ENCODE measurements around the gene DNM1.

Gene DNM1

GRCh38 chr9:128265348-128265847, 62.2 kb downstream of the DNM1 start:
- Histone ChIP-seq H3K4me3 (replicated peaks; ENCODE audit: insufficient read depth, low read length) (no peak overlapping the region), H3K27ac (replicated peaks) (no peak overlapping the region), H3K27me3 (ENCODE audit: insufficient read depth, poor library complexity, severe bottlenecking) (no peaks in the 10 kb centered on the region)
- DNase-seq (ENCODE audit: low read depth in 1 of 2, low spot score in 1 of 2) = no peak
- no peak for TF ChIP-seq GABPA (IDR thresholded peaks at IDR 0.05; ENCODE audit: low read depth)

- TF ChIP-seq SPI1 (IDR thresholded peaks at IDR 0.05; ENCODE audit: borderline replicate concordance, low read depth) = no peak
- no peak for TF ChIP-seq POLR2AphosphoS5 (IDR thresholded peaks at IDR 0.05; ENCODE audit: low read depth)
- TF ChIP-seq, protein P1, sequence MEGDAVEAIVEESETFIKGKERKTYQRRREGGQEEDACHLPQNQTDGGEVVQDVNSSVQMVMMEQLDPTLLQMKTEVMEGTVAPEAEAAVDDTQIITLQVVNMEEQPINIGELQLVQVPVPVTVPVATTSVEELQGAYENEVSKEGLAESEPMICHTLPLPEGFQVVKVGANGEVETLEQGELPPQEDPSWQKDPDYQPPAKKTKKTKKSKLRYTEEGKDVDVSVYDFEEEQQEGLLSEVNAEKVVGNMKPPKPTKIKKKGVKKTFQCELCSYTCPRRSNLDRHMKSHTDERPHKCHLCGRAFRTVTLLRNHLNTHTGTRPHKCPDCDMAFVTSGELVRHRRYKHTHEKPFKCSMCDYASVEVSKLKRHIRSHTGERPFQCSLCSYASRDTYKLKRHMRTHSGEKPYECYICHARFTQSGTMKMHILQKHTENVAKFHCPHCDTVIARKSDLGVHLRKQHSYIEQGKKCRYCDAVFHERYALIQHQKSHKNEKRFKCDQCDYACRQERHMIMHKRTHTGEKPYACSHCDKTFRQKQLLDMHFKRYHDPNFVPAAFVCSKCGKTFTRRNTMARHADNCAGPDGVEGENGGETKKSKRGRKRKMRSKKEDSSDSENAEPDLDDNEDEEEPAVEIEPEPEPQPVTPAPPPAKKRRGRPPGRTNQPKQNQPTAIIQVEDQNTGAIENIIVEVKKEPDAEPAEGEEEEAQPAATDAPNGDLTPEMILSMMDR (IDR thresholded peaks at IDR 0.05; ENCODE audit: insufficient read depth, low read length) = no peak
- no peak for TF ChIP-seq GABPA (IDR thresholded peaks at IDR 0.05; ENCODE audit: low read depth)
- no peak for TF ChIP-seq REST (IDR thresholded peaks at IDR 0.05; ENCODE audit: insufficient replicate concordance, low read depth)
- Histone ChIP-seq H3K27ac (replicated peaks) (no peak overlapping the region), H3K4me3 (replicated peaks; ENCODE audit: insufficient read depth, low read length) (no peak overlapping the region), H3K27me3 (ENCODE audit: insufficient read depth, poor library complexity, severe bottlenecking) (no peaks in the 10 kb centered on the region)
- DNase-seq (ENCODE audit: low read depth in 1 of 2, low spot score in 1 of 2) = no peak
Measured at GRCh38 chr9:128266868-128267590, 63.9 kb downstream of the DNM1 start.

DNA sequence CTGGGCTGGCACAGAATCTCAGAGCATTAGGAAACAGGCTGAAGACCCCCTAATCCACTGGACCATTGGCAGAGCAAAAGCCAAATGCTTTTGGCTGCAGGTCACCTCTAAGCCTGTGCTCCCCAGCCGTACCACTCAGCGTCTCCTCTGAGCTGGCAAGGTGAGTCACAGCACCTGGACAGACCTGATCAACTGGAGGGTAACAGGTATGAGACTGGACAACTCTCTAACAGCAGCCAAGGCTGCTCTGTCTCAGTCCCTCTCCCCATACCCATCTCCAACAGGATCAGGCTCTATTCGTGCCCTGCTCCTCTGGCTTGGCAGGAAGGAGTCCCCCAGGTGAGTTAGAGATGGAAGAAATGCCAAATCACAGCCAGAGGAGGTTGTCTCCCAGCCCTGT, 67.9 kb downstream of the DNM1 start:
- no peak overlapping the region for H3K27ac ChIP-seq (replicated peaks)
- H3K4me3 ChIP-seq (replicated peaks; ENCODE audit: insufficient read depth, low read length) = no peak overlapping the region
- no peak for DNase-seq (ENCODE audit: low read depth in 1 of 2, low spot score in 1 of 2)
- H3K27me3 ChIP-seq (ENCODE audit: insufficient read depth, poor library complexity, severe bottlenecking) = no peaks in the 10 kb centered on the region
- TF ChIP-seq SPI1 (IDR thresholded peaks at IDR 0.05; ENCODE audit: borderline replicate concordance, low read depth) (no peak), REST (IDR thresholded peaks at IDR 0.05; ENCODE audit: insufficient replicate concordance, low read depth) (no peak), POLR2AphosphoS5 (IDR thresholded peaks at IDR 0.05; ENCODE audit: low read depth) (no peak), GABPA (IDR thresholded peaks at IDR 0.05; ENCODE audit: low read depth) (no peak)
- TF ChIP-seq, protein P1 (IDR thresholded peaks at IDR 0.05; ENCODE audit: insufficient read depth, low read length) = no peak

- H3K4me3 ChIP-seq (replicated peaks; ENCODE audit: insufficient read depth, low read length) = no peak overlapping the region
- no peak overlapping the region for H3K27ac ChIP-seq (replicated peaks)
- no peaks in the 10 kb centered on the region for H3K27me3 ChIP-seq (ENCODE audit: insufficient read depth, poor library complexity, severe bottlenecking)
- no peak for DNase-seq (ENCODE audit: low read depth in 1 of 2, low spot score in 1 of 2)
- no peak for TF ChIP-seq REST (IDR thresholded peaks at IDR 0.05; ENCODE audit: insufficient replicate concordance, low read depth)
Measured at GRCh38 chr9:128271512-128271911, 68.3 kb downstream of the DNM1 start.
